ENCODE results near the gene GALNT15.

Gene GALNT15

DNA sequence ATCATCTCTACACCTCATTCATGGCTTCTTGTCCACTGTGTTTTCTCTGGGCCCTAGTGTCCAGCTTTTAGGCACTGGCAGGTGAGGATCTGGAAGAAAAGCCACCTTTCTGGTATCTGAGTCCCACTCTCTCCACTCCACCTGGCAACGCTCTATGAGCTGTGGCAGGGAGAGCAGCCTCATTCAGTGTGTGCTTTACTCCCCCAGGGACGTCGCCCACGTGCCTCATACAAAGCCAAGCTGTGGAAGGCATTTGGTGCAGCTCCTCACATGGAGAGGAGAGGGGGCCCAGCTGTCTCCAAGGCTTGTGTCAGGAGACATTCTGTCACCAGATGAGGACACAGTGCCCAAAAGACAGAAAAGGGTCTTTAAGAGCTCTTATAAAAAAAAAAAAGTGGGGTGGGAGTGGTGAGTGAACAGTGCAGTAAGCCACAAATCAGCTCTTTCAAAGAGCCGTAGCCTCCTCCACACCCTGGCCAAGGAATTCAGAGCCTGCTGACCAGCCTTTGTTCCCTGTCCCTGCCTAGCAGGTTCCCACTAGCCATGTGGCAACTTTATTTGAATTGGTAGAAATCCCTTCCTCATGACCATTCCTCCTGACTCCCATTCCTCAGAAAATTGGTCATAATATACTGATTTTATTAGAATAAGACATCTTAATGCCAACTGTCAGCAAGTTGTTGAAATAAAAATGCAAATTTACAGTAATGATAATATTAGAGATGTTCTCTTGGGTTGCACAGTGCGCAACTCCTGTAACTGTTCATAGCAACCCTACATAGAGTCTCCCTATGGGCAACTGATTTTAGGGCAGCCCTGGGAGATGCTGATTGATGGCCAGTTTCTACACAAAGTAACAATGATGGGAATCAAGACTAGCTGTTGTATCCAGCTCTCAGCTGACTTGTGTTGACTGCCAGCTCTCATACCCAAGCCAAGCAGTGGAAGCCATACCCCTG is 29.5 kb downstream of the GALNT15 start:
- Histone ChIP-seq H3K4me3 (ENCODE audit: low read depth, low read length) (no peak overlapping the region), H3K27ac (ENCODE audit: low read depth, low read length) (no peak overlapping the region), H3K79me2 (ENCODE audit: control insufficient read depth, insufficient read depth, low read length, unreplicated experiment) (no peaks in the 10 kb centered on the region), H3K36me3 (ENCODE audit: insufficient read depth, low read length) (0 out of 2 replicates have a peak, but pooled peaks cover 3% of the 10 kb centered on the region), H3K4me1 (ENCODE audit: control insufficient read depth, insufficient read depth, low read length, unreplicated experiment) (peaks cover 11% of the 10 kb centered on the region), H3K27me3 (ENCODE audit: insufficient read depth, low read length) (no peaks in the 10 kb centered on the region), H2AFZ (ENCODE audit: low read length, unreplicated experiment) (no peak overlapping the region)

DNA sequence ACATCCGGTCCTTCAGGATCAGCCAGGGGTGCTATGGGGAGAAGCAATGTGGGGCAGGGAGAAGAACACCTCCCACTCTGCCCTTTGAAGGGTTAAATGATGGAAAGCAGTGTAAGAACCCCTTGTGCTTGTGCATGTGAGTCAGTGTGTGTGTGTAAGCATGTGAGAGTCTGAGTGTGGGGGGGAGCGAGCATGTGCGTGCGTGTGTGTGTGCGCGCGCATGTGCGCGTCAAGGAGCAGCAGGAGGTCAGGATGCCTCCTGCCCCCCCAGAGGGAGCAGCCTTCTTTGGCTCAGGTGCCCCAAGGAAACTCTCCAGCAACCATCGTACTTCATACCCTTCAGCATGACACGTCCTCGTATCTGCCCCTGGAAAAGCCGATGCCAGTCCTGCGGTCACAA is 30.3 kb downstream of the GALNT15 start:
- no peak overlapping the region for H3K4me3 ChIP-seq (ENCODE audit: low read depth, low read length)
- H3K36me3 ChIP-seq (ENCODE audit: insufficient read depth, low read length): 0 out of 2 replicates have a peak, but pooled peaks cover 3% of the 10 kb centered on the region
- H3K27ac ChIP-seq (ENCODE audit: low read depth, low read length): no peak overlapping the region
- H3K79me2 ChIP-seq (ENCODE audit: control insufficient read depth, insufficient read depth, low read length, unreplicated experiment): no peaks in the 10 kb centered on the region
- no peak overlapping the region for H2AFZ ChIP-seq (ENCODE audit: low read length, unreplicated experiment)
- H3K4me1 ChIP-seq (ENCODE audit: control insufficient read depth, insufficient read depth, low read length, unreplicated experiment): peaks cover 11% of the 10 kb centered on the region
- no peaks in the 10 kb centered on the region for H3K27me3 ChIP-seq (ENCODE audit: insufficient read depth, low read length)

DNA sequence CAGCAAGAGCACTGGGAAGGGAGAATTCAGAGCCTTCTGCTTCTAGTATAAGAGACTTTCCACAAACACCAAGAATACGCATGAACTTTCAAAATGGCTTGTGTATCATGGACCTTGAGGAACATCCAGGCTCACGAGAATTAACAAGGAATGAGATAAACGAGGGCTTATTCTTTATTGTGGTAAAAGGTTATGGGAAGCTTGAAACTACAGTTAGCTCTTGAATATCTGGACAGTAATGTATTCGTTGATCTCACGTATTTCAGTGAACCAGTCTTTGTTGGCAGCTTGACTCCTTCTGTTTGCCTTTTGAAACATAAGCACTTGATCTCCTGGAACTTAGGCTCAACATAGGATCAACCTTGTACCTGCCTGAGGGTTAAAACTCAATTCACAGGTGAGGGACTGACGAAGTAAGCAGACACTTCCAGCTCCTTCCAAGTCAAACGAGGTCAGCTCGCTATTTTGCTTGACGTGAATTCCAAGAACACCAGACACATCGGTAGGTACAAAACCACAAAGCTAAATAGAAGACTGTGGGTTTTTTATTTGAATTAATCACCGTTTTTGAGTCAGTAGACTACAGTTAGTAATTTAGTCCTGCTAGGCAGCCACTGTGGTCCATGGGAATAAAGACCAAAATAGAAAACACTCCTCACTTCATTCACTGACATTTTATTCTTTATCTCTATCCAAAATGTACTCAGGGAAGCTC is 30.8 kb downstream of the GALNT15 start:
- H3K27me3 ChIP-seq (ENCODE audit: insufficient read depth, low read length): no peaks in the 10 kb centered on the region
- H3K36me3 ChIP-seq (ENCODE audit: insufficient read depth, low read length): 0 out of 2 replicates have a peak, but pooled peaks cover 3% of the 10 kb centered on the region
- H3K79me2 ChIP-seq (ENCODE audit: control insufficient read depth, insufficient read depth, low read length, unreplicated experiment): no peaks in the 10 kb centered on the region
- no peak overlapping the region for H3K4me3 ChIP-seq (ENCODE audit: low read depth, low read length)
- no peak overlapping the region for H2AFZ ChIP-seq (ENCODE audit: low read length, unreplicated experiment)
- H3K27ac ChIP-seq (ENCODE audit: low read depth, low read length): no peak overlapping the region
- peaks cover 11% of the 10 kb centered on the region for H3K4me1 ChIP-seq (ENCODE audit: control insufficient read depth, insufficient read depth, low read length, unreplicated experiment)

DNA sequence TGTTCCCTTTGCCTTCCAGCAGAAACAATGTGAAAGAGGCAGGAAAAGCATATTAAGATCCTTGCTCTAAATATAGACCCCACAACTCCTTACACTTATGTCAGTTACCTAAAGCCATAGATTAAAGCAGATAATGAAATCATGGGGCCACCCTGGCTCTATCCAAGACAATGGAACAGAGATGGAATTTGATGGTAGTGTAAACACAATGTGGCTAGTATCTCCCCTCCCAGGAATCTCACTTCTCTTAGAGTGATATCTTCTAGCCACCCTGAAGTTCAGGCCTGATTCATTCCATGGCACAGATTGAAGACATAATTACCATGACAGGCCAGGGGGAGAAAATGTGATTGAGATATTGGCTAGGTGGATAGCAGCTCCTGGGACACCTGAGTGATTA is 32.6 kb downstream of the GALNT15 start:
- H3K27ac ChIP-seq (ENCODE audit: low read depth, low read length): no peak overlapping the region

DNA sequence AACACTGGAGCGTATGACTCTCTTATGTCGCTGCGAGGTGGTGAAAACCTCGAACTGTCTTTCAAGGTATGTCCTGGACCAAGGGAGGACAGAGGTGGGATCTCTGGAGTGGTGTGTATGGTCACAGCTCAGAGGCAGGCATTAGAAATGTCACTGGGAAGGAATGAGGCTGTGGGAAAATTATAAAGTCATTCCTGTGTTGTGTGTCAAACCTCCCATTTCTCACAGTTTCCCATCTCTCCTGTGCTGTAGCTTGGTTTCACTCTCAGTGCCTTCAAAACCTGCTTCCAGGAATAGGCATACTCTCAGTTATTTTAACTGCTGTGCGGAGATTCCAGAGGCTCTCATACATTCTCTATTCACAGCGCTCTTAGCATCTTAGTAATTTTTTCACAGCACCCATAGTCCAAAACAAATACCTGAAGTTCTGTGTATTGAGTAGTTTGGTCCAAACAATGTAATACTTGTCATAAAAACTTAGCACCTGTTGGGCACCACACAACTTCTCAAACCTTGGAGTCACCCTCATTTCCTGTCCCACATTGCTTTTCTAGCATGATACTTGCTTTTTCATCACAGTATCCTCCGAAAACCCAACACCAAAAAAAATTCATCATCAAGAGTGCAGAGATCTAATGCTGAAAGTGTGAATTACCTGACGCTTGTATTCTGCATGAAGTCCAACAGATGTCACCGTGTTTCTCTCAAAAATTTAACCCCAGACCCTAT is 36.9 kb downstream of the GALNT15 start:
- no peak overlapping the region for H2AFZ ChIP-seq (ENCODE audit: low read length, unreplicated experiment)
- no peaks in the 10 kb centered on the region for H3K79me2 ChIP-seq (ENCODE audit: control insufficient read depth, insufficient read depth, low read length, unreplicated experiment)
- H3K27ac ChIP-seq (ENCODE audit: low read depth, low read length): no peak overlapping the region
- H3K4me3 ChIP-seq (ENCODE audit: low read depth, low read length): no peak overlapping the region
- H3K4me1 ChIP-seq (ENCODE audit: control insufficient read depth, insufficient read depth, low read length, unreplicated experiment): peaks cover 4% of the 10 kb centered on the region
- no peaks in the 10 kb centered on the region for H3K27me3 ChIP-seq (ENCODE audit: insufficient read depth, low read length)
- H3K36me3 ChIP-seq (ENCODE audit: insufficient read depth, low read length): no peaks in the 10 kb centered on the region

More for the DNA sequence above, 32.6 kb downstream of the GALNT15 start:
- no peak overlapping the region for H2AFZ ChIP-seq (ENCODE audit: low read length, unreplicated experiment)
- H3K36me3 ChIP-seq (ENCODE audit: insufficient read depth, low read length): no peaks in the 10 kb centered on the region
- no peaks in the 10 kb centered on the region for H3K27me3 ChIP-seq (ENCODE audit: insufficient read depth, low read length)
- no peak overlapping the region for H3K4me3 ChIP-seq (ENCODE audit: low read depth, low read length)
- H3K4me1 ChIP-seq (ENCODE audit: control insufficient read depth, insufficient read depth, low read length, unreplicated experiment): peaks cover 11% of the 10 kb centered on the region
- no peaks in the 10 kb centered on the region for H3K79me2 ChIP-seq (ENCODE audit: control insufficient read depth, insufficient read depth, low read length, unreplicated experiment)

DNA sequence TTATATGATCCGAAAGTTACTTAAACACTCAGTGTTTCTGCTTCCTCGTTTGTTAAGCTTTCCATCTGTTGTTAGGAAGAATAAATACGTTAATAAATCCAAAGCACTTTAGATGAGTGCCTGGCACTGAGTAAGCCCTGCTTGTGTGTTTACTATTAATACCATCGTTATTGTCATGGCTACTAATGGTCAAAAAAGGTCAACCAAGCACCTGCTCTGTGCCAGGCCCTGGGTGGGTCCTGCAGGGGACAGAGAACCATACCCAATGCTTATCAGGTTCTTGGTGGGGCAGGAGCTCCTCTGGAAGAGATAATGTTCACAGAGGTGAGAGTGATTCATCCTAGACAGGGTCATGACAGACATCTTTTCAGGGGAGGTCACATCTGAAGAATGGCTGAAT is 39.9 kb downstream of the GALNT15 start:
- Histone ChIP-seq H3K4me1 (ENCODE audit: control insufficient read depth, insufficient read depth, low read length, unreplicated experiment) (no peaks in the 10 kb centered on the region), H3K4me3 (ENCODE audit: low read depth, low read length) (no peak overlapping the region), H3K36me3 (ENCODE audit: insufficient read depth, low read length) (no peaks in the 10 kb centered on the region), H3K27me3 (ENCODE audit: insufficient read depth, low read length) (no peaks in the 10 kb centered on the region), H3K27ac (ENCODE audit: low read depth, low read length) (no peak overlapping the region), H2AFZ (ENCODE audit: low read length, unreplicated experiment) (no peak overlapping the region), H3K79me2 (ENCODE audit: control insufficient read depth, insufficient read depth, low read length, unreplicated experiment) (no peaks in the 10 kb centered on the region)

DNA sequence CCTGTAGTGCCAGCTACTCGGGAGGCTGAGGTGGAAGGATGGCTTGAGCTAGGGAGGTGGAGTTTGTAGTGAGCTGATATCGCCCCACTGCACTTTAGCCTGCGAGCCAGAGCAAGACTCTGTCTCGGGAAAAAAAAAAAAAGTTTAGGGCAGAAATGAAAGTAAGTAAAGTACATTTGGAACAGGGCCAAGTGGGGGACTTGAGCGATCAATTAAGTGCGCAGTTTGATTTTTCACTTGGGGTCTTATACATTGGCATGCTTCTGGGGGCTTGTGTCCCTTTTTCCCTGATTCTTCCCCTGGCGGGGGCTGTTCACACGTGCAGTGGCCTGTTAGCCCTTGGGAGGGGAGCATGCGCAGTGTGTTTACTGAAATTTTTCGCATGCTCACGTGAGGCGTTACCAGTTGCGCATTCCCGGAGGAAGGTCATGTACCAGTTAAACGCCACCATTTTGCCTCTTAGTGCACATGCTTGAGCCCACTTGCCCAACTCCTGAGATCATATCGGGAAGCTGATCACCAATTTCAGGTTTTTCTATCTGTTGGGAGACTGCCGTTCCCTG is 42.0 kb downstream of the GALNT15 start:
- Histone ChIP-seq H3K79me2 (ENCODE audit: control insufficient read depth, insufficient read depth, low read length, unreplicated experiment) (no peaks in the 10 kb centered on the region), H2AFZ (ENCODE audit: low read length, unreplicated experiment) (no peak overlapping the region)

DNA sequence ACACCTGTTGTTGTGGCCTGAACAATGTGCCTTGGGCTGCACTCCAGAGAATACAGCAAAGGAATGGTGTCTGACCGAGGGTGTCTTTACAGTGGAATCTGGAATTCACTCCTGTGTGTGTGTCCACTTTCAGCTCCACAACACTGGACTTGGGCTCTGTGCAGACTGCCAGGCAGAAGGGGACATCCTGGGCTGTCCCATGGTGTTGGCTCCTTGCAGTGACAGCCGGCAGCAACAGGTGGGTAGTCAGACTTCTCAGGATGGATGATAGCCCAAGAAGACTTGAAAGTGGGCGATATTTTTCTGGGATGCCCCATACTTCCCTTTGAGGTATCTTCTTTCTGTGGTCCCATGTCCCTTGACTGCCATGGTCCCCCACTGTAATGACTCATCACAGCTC is 45.3 kb downstream of the GALNT15 start:
- no peak overlapping the region for H2AFZ ChIP-seq (ENCODE audit: low read length, unreplicated experiment)
- H3K27me3 ChIP-seq (ENCODE audit: insufficient read depth, low read length): no peaks in the 10 kb centered on the region
- no peaks in the 10 kb centered on the region for H3K4me1 ChIP-seq (ENCODE audit: control insufficient read depth, insufficient read depth, low read length, unreplicated experiment)
- no peaks in the 10 kb centered on the region for H3K79me2 ChIP-seq (ENCODE audit: control insufficient read depth, insufficient read depth, low read length, unreplicated experiment)
- no peak overlapping the region for H3K27ac ChIP-seq (ENCODE audit: low read depth, low read length)
- no peak overlapping the region for H3K4me3 ChIP-seq (ENCODE audit: low read depth, low read length)
- H3K36me3 ChIP-seq (ENCODE audit: insufficient read depth, low read length): no peaks in the 10 kb centered on the region; the same call in 1 of the 2 replicates

More for the DNA sequence above, 42.0 kb downstream of the GALNT15 start:
- Histone ChIP-seq H3K27me3 (ENCODE audit: insufficient read depth, low read length) (no peaks in the 10 kb centered on the region), H3K4me1 (ENCODE audit: control insufficient read depth, insufficient read depth, low read length, unreplicated experiment) (no peaks in the 10 kb centered on the region), H3K27ac (ENCODE audit: low read depth, low read length) (no peak overlapping the region), H3K36me3 (ENCODE audit: insufficient read depth, low read length) (no peaks in the 10 kb centered on the region; the same call in 1 of the 2 replicates), H3K4me3 (ENCODE audit: low read depth, low read length) (no peak overlapping the region)

DNA sequence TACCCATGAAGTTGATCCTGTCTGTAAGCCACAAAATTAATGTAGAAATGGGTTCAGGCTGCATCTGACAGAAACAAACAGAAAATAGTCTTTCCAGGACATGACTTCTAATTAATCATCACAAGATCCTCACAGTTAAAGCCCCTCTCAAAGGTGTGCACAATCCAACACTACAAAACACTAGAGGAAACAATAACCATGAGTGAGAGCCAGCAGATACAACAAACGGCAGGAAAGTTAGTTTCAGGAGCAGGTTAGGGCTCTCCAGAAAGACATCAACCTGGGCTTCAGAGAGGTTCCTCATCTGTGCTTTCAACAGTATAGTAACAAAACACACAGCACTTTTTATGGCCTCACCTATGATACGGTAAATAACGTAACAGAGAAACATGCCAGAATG is 47.5 kb downstream of the GALNT15 start:
- Histone ChIP-seq H2AFZ (ENCODE audit: low read length, unreplicated experiment) (no peak overlapping the region), H3K79me2 (ENCODE audit: control insufficient read depth, insufficient read depth, low read length, unreplicated experiment) (no peaks in the 10 kb centered on the region), H3K27ac (ENCODE audit: low read depth, low read length) (no peak overlapping the region), H3K36me3 (ENCODE audit: insufficient read depth, low read length) (no peaks in the 10 kb centered on the region; the same call in 1 of the 2 replicates), H3K27me3 (ENCODE audit: insufficient read depth, low read length) (no peaks in the 10 kb centered on the region), H3K4me3 (ENCODE audit: low read depth, low read length) (no peak overlapping the region), H3K4me1 (ENCODE audit: control insufficient read depth, insufficient read depth, low read length, unreplicated experiment) (no peaks in the 10 kb centered on the region)

DNA sequence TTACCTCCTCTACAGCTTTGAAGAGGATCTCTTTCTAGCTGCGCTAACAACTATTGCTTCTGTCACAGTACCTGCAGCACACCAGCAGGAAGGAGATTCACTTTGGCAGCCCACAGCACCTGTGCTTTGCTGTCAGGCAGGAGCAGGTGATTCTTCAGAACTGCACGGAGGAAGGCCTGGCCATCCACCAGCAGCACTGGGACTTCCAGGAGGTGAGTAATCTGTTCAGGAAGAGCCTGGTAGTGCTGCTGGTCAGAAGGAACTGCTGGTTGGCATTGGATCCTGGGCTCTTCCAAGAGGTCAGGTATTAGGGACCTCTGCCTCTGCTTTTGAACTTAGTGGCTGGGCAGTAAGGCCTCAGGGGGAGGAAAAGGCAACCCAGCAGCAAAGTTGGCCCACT is 48.1 kb downstream of the GALNT15 start:
- Histone ChIP-seq H3K36me3 (ENCODE audit: insufficient read depth, low read length) (no peaks in the 10 kb centered on the region; the same call in 1 of the 2 replicates), H3K27ac (ENCODE audit: low read depth, low read length) (no peak overlapping the region), H3K79me2 (ENCODE audit: control insufficient read depth, insufficient read depth, low read length, unreplicated experiment) (no peaks in the 10 kb centered on the region), H3K4me1 (ENCODE audit: control insufficient read depth, insufficient read depth, low read length, unreplicated experiment) (no peaks in the 10 kb centered on the region), H3K4me3 (ENCODE audit: low read depth, low read length) (no peak overlapping the region), H3K27me3 (ENCODE audit: insufficient read depth, low read length) (no peaks in the 10 kb centered on the region), H2AFZ (ENCODE audit: low read length, unreplicated experiment) (no peak overlapping the region)
